DOHH2 (cell line): ENCODE data around the gene WEE1.

Experiments
- CTCF ChIP-seq: fragments of 200-600 bp; sonication (generic); IDR thresholded peaks from one replicate; pipeline ENCODE4 v1.5.1; 2014; ENCODE audit warnings: antibody characterized with exemption, mild to moderate bottlenecking, low read depth, low read length; ENCODE audit not compliant: poor library complexity, severe bottlenecking
- EZH2phosphoT487 ChIP-seq: fragments of 200-600 bp; sonication (generic); IDR thresholded peaks from 2 replicates; pipeline ENCODE4 v1.6.1; 2017; ENCODE audit warnings: borderline replicate concordance, mild to moderate bottlenecking, antibody characterized with exemption, low read length, moderate library complexity, mixed read lengths

- TF ChIP-seq CTCF (no peak), EZH2phosphoT487 (no peak)
Measured at GRCh38 chr11:9594267-9595046, 21.0 kb downstream of the WEE1 start.
